DOHH2 (cell line): ENCODE measurements around the gene TCEAL6.
"Not testable (repeated sequence)": the region's sequence is repeated elsewhere in the genome, so short reads cannot be mapped to it uniquely, and the experiment has no call there.

Experiments used
- H3F3A ChIP-seq: fragments of 200-600 bp; sonication (generic), shearing (Covaris generic); 2 replicates; pipeline ENCODE4 v1.6.0; 2016; ENCODE audit warnings: antibody characterized with exemption, mild to moderate bottlenecking; ENCODE audit not compliant: control insufficient read depth, insufficient read depth
- H3K27ac ChIP-seq: fragments of 200-600 bp; sonication (generic); 2 replicates; pipeline ENCODE4 v1.5.1; 2014; ENCODE audit warnings: low read depth, mild to moderate bottlenecking, low read length, moderate library complexity
- H3K27me3 ChIP-seq: fragments of 200-600 bp; sonication (generic); 2 replicates; pipeline ENCODE4 v1.6.1; 2014; ENCODE audit warnings: mild to moderate bottlenecking, low read length, mixed read lengths; ENCODE audit not compliant: control insufficient read depth
- H3K36me3 ChIP-seq: fragments of 200-600 bp; sonication (generic); 2 replicates; pipeline ENCODE4 v1.6.1; 2014; ENCODE audit warnings: mild to moderate bottlenecking, low read length, moderate library complexity, mixed read lengths; ENCODE audit not compliant: control insufficient read depth
- H3K4me1 ChIP-seq: fragments of 200-600 bp; sonication (generic); 2 replicates; pipeline ENCODE4 v1.6.1; 2014; ENCODE audit warnings: mild to moderate bottlenecking, low read length, mixed read lengths; ENCODE audit not compliant: control insufficient read depth
- H3K4me2 ChIP-seq: fragments of 200-600 bp; sonication (generic); 2 replicates; pipeline ENCODE4 v1.6.0; 2014; ENCODE audit warnings: mild to moderate bottlenecking, low read length, moderate library complexity
- H3K4me3 ChIP-seq: fragments of 200-600 bp; sonication (generic); 2 replicates; pipeline ENCODE4 v1.5.1; 2014; ENCODE audit warnings: mild to moderate bottlenecking, low read length, mixed read lengths
- H3K79me2 ChIP-seq: fragments of 200-600 bp; sonication (generic); 2 replicates; pipeline ENCODE4 v1.6.1; 2014; ENCODE audit warnings: mild to moderate bottlenecking, low read length, mixed read lengths; ENCODE audit not compliant: control insufficient read depth
- H3K9me2 ChIP-seq: fragments of 200-600 bp; sonication (generic); replicated peaks from 2 replicates; pipeline ENCODE4 v1.6.1; 2014; ENCODE audit warnings: mild to moderate bottlenecking, low read length, mixed read lengths; ENCODE audit not compliant: control insufficient read depth
- H3K9me3 ChIP-seq: fragments of 200-600 bp; sonication (generic); 2 replicates; pipeline ENCODE4 v1.6.1; 2014; ENCODE audit warnings: antibody characterized with exemption, low read length, mixed read lengths; ENCODE audit not compliant: control insufficient read depth, insufficient read depth
- H4K20me1 ChIP-seq: fragments of 200-600 bp; sonication (generic); 2 replicates; pipeline ENCODE4 v1.6.0; 2014; ENCODE audit warnings: low read depth, mild to moderate bottlenecking, antibody characterized with exemption, low read length, moderate library complexity; ENCODE audit not compliant: control insufficient read depth, insufficient read depth
- CTCF ChIP-seq: fragments of 200-600 bp; sonication (generic); IDR thresholded peaks from one replicate; pipeline ENCODE4 v1.5.1; 2014; ENCODE audit warnings: antibody characterized with exemption, mild to moderate bottlenecking, low read depth, low read length; ENCODE audit not compliant: poor library complexity, severe bottlenecking
- EZH2phosphoT487 ChIP-seq: fragments of 200-600 bp; sonication (generic); IDR thresholded peaks from 2 replicates; pipeline ENCODE4 v1.6.1; 2017; ENCODE audit warnings: borderline replicate concordance, mild to moderate bottlenecking, antibody characterized with exemption, low read length, moderate library complexity, mixed read lengths

Gene TCEAL6

DNA sequence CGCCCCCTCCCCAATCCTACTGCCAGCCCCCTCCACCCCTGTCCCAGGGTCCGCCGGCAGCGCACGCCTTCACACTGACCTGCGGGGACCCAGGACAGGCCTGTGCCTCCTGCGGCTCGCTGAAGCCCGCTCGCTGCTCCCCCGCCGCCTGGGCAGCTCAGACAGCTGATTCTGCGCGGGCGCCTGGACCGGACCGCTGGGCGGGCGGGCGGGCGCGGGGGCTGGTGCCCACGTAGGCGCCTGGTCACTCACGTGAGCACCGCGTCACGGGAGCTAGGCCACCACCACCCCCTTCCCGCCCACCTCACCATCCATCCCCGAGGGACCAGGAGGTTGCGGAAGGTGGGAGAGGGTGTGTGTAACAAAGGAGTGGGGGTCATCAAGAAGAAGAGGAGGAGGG, at the start of gene TCEAL6:
TSS of gene TCEAL6 (minus strand) at position 208 of the 400 bp plus-strand sequence.
- not testable (repeated sequence) for H3K9me3 ChIP-seq, H3K27ac ChIP-seq, H3K27me3 ChIP-seq, H3K9me2 ChIP-seq, H3K4me2 ChIP-seq, H3F3A ChIP-seq, H3K36me3 ChIP-seq, H4K20me1 ChIP-seq, H3K4me1 ChIP-seq, H3K4me3 ChIP-seq, H3K79me2 ChIP-seq

- Histone ChIP-seq H3F3A (no peaks in the 10 kb centered on the region), H3K4me2 (no peak overlapping the region), H3K4me1 (no peaks in the 10 kb centered on the region), H3K9me3 (no peaks in the 10 kb centered on the region), H3K79me2 (no peaks in the 10 kb centered on the region), H3K9me2 (no peaks in the 10 kb centered on the region), H4K20me1 (no peaks in the 10 kb centered on the region), H3K27ac (no peak overlapping the region), H3K4me3 (no peak overlapping the region), H3K36me3 (no peaks in the 10 kb centered on the region), H3K27me3 (no peaks in the 10 kb centered on the region)
- TF ChIP-seq EZH2phosphoT487: no peak
- no peak for TF ChIP-seq CTCF
Measured at GRCh38 chrX:102185967-102186720, 43.9 kb upstream of the TCEAL6 start.

- no peak for TF ChIP-seq CTCF
- TF ChIP-seq EZH2phosphoT487: no peak
- Histone ChIP-seq H3K9me3 (no peaks in the 10 kb centered on the region), H3K4me2 (no peak within 1 kb of the TSS), H3K27ac (no peak within 1 kb of the TSS), H3K36me3 (no peaks in the 10 kb centered on the region), H3K9me2 (no peaks in the 10 kb centered on the region), H3K4me3 (no peak within 1 kb of the TSS), H3K4me1 (no peaks in the 10 kb centered on the region), H3K79me2 (no peaks in the 10 kb centered on the region), H3K27me3 (no peaks in the 10 kb centered on the region), H3F3A (no peaks in the 10 kb centered on the region), H4K20me1 (no peaks in the 10 kb centered on the region)
Measured at GRCh38 chrX:102155806-102156179, 13.5 kb upstream of the TCEAL6 start, which contains the start of gene BEX5. Gene BEX5, minus strand, starts transcription at chrX:102155977. Its CDS starts 1,712 bp downstream, at chrX:102154265.

DNA sequence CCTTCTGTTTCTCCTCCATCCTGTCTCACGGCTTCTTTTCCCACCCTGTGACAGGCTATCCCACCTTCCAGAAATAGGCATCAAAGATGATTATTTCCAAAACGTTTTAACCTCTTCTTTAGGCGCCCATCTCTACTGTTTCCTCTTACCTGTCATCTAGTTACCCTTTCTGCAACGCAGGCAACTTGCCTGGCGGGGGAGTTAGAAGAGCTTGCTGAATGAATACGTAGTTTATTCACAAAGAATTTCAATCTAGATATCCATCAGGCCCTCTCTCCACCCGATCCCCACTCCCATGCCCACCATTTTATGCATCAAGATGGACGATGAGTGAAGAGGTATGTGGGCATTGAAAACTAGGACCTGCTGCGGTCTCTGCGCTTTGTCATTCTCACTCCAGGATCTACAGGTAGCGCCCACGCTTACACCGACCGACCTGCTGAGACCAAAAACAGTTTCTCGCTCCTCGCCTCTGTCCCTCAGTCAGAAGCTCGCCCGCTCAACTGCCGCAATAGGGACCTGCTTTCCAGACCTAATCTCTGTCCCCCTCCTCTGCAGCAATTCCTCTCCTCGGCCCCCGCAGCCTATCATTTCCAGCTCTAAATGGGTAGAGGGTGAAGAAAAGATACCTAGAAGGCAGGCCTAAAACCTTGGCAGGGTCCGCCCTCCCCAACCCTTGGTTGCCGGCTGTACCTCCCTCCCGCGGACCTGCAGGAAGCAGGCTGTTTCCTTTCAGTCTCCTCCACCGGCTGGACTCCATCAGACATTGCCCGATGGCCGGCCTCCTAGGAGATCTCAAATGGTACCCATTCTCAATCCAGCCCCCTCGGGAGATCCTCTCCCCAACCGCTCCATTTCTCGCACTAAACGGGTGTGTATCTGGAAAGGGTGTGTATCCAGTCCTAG, 12.9 kb upstream of the TCEAL6 start:
- H3K27ac ChIP-seq: no peak overlapping the region
- H3K4me1 ChIP-seq: no peaks in the 10 kb centered on the region
- H4K20me1 ChIP-seq: no peaks in the 10 kb centered on the region
- no peaks in the 10 kb centered on the region for H3K79me2 ChIP-seq
- H3K36me3 ChIP-seq: no peaks in the 10 kb centered on the region
- H3K4me3 ChIP-seq: no peak overlapping the region
- H3K9me2 ChIP-seq: no peaks in the 10 kb centered on the region
- H3K9me3 ChIP-seq: no peaks in the 10 kb centered on the region
- no peak overlapping the region for H3K4me2 ChIP-seq
- no peaks in the 10 kb centered on the region for H3K27me3 ChIP-seq
- H3F3A ChIP-seq: no peaks in the 10 kb centered on the region
- TF ChIP-seq CTCF: no peak
- TF ChIP-seq EZH2phosphoT487: no peak
